Adrenal gland (tissue), 5 donors: Measurements from ENCODE around the gene MAST2.

Experiments used
- CTCF ChIP-seq, 6 experiments: fragments of 450-650 bp in 4 of 6; fragments of 200-600 bp in 2 of 6; sonication (generic) in 1 of 6; IDR thresholded peaks; 1 replicate in 5 of 6; 2 replicates in 1 of 6; pipeline versions ENCODE4 v1.5.1 to v1.8.0; 2016 to 2021; ENCODE audit warnings: antibody characterized with exemption in 6 of 6, mild to moderate bottlenecking in 2 of 6, moderate library complexity in 1 of 6
- POLR2A ChIP-seq, 2 donors: fragments of 450-650 bp; IDR thresholded peaks; one replicate each; pipeline ENCODE4 v1.6.1; 2017; ENCODE audit warnings: antibody characterized with exemption in 2 of 2, mild to moderate bottlenecking in 2 of 2, moderate library complexity in 1 of 2
- donor health status: DM: no; HTN: no; CAD: no.

- TF ChIP-seq CTCF (IDR thresholded peaks at IDR 0.05) = no peak
- TF ChIP-seq POLR2A (IDR thresholded peaks at IDR 0.05) = no peak
Observed at GRCh38 chr1:45934947-45935346, 131.5 kb downstream of the MAST2 start.
